IPS DF 6.9 (cell line): ENCODE data around the gene ARHGAP6.
"Not testable (repeated sequence)": the region's sequence is repeated elsewhere in the genome, so short reads cannot be mapped to it uniquely, and the experiment has no call there.

Experiments used
- DNase-seq: peaks from one replicate; pipeline ENCODE4 v3.0.0-alpha.2; 2013; ENCODE audit warnings: low read depth, low spot score
- H3K27ac ChIP-seq: one replicate; pipeline ENCODE4 v1.5.1; 2013; ENCODE audit warnings: low read length, control low read depth
- H3K27me3 ChIP-seq: 2 replicates; pipeline ENCODE4 v1.6.1; 2013; ENCODE audit warnings: mild to moderate bottlenecking, low read length; ENCODE audit not compliant: control insufficient read depth, insufficient read depth
- H3K36me3 ChIP-seq: 2 replicates; pipeline ENCODE4 v1.6.1; 2013; ENCODE audit warnings: low read length; ENCODE audit not compliant: control insufficient read depth, insufficient read depth
- H3K4me1 ChIP-seq: 2 replicates; pipeline ENCODE4 v1.6.1; 2013; ENCODE audit warnings: low read length; ENCODE audit not compliant: control insufficient read depth, insufficient read depth
- H3K4me3 ChIP-seq: 2 replicates; pipeline ENCODE4 v1.5.1; 2013; ENCODE audit warnings: mild to moderate bottlenecking, low read length
- H3K9me3 ChIP-seq: 2 replicates; pipeline ENCODE4 v1.6.1; 2013; ENCODE audit warnings: low read length, inconsistent platforms; ENCODE audit not compliant: control insufficient read depth, insufficient read depth
- WGBS: extraction: QIAGEN DNeasy Blood & Tissue Kit; methylation state at CpG from one replicate; pipeline ENCODE4 v1.1.7; 2013; ENCODE audit warnings: mixed read lengths, missing lambda C conversion rate; ENCODE audit not compliant: insufficient read length, insufficient coverage; 5-methylcytosine and 5-hydroxymethylcytosine counted together

Gene ARHGAP6

DNA sequence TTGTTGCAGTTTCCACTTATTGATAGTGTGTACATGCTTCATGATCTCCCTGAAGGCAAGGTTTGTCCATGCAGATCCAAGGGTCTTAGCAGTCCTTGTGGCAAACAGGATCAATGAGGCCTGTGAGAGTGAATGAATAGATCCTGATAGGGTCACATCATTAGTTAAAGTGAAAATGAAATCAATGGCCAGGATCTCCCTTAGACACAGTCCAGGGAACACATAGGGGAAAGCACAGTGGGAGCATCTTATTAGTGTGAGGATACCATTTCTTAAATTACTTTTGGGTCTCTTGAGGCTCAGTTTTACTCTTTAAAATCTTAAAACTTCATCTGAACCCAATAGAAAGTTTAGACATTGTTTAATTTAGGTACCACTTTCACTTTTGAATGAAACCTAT lies 59.3 kb downstream of the ARHGAP6 start:
- DNase-seq: no peak
- no peaks in the 10 kb centered on the region for H3K27me3 ChIP-seq
- H3K36me3 ChIP-seq: no peaks in the 10 kb centered on the region

DNA sequence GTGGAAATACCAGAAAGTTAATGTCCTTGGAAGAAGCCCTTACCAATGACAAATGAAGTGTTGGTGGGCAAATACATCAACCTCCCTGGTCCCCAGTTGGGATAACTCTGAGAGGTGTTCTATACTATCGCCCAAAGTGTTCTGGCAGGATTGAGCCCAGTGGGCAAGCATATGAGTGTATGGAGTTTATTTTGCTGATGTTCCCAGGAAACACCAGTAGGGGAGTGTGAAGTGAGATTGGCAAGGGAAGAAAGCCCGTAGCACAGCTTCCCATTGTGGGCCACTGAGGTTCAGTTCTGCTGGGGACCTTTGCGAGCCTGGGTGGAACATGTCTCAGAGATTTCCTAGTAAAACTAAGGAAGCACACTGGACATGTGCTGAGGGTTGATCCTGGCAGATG lies 65.1 kb downstream of the ARHGAP6 start:
- Histone ChIP-seq H3K27me3 (no peaks in the 10 kb centered on the region), H3K4me3 (no peak overlapping the region), H3K36me3 (no peaks in the 10 kb centered on the region), H3K27ac (no peak overlapping the region), H3K4me1 (no peaks in the 10 kb centered on the region), H3K9me3 (no peaks in the 10 kb centered on the region)
- no peak for DNase-seq
- no CpG with 5 or more reads among the region's 3 CpGs for WGBS

More for the DNA sequence above, 59.3 kb downstream of the ARHGAP6 start:
- no peak overlapping the region for H3K27ac ChIP-seq
- H3K4me1 ChIP-seq: no peaks in the 10 kb centered on the region
- no peaks in the 10 kb centered on the region for H3K9me3 ChIP-seq
- H3K4me3 ChIP-seq: no peak overlapping the region

DNA sequence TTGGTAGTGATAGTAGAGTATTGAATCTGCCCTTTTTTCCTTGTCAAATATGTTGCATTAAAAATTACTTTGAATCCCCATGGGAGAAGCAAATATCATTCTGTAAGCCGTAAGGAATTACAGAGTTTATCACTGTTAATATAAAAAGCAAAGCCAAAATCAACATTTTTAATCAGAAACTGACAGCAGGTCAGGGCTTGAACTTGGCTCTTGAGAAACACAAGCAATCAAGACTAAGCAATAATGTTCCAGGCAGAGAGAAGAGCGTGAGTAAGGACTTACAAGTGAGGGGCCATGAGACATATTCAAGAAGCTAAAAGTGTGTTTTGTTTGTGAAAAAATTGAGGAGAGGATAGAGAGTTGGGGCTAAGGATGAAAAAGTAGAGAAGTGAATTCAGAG lies 68.2 kb downstream of the ARHGAP6 start:
- no peak overlapping the region for H3K27ac ChIP-seq
- WGBS: no CpG with 5 or more reads among the region's 2 CpGs

DNA sequence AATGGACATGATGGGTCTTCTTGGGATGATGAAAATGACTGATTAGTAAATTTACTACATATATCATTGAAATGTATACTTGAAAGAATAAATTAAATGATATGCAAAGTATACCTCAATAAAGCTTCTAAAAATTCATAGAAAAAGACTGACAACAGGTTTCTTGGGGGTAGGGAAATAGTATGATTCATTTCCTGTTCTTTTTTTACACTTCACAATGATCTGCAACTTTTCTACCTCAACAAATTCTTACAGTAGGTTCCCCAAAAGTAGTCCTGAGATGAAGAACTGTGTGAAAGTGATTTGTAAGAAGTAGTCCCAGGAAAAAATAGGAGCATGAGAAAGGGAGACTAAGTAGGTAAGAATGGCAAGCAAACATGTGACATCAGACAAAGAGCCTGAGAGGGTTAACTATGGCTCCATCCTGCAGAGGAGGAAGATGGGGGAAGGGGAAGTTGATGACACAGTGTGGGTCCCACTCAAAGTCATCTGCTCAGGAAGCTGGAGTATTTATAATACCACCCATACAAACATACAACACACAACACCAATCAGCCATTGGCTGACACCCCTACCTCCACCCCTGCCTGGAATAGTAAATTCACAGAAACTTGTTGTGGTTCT lies 73.9 kb downstream of the ARHGAP6 start:
- no peak overlapping the region for H3K4me3 ChIP-seq
- DNase-seq: no peak
- no peaks in the 10 kb centered on the region for H3K4me1 ChIP-seq
- no peak overlapping the region for H3K27ac ChIP-seq
- no peaks in the 10 kb centered on the region for H3K27me3 ChIP-seq
- H3K36me3 ChIP-seq: no peaks in the 10 kb centered on the region
- no peaks in the 10 kb centered on the region for H3K9me3 ChIP-seq

More for the DNA sequence above, 68.2 kb downstream of the ARHGAP6 start:
- Histone ChIP-seq H3K27me3 (no peaks in the 10 kb centered on the region), H3K36me3 (no peaks in the 10 kb centered on the region), H3K4me1 (no peaks in the 10 kb centered on the region), H3K4me3 (no peak overlapping the region), H3K9me3 (no peaks in the 10 kb centered on the region)
- no peak for DNase-seq

DNA sequence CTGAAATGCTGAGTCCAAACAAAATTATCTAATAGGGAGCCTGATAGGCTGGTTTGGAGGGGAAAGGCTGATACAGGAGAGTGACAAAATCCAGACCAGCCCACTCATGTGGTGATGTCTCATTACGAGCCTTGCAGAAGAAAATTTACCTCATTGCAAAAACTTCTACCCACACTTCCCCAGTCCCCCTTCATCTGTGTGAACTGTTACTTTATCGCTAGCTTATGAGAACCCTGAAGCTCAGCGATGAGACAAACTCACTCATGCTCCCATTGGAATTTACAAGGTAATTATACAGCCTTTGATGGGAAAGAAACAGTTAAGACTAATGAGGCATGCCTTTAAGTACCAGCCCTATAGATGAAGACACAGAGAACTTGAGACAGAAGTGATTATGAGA lies 76.1 kb downstream of the ARHGAP6 start:
- H3K27ac ChIP-seq: no peak overlapping the region
- no peak overlapping the region for H3K4me3 ChIP-seq
- no peak for DNase-seq
- no peaks in the 10 kb centered on the region for H3K27me3 ChIP-seq
- WGBS: no CpG with 5 or more reads among the region's 3 CpGs
- H3K9me3 ChIP-seq: no peaks in the 10 kb centered on the region
- no peaks in the 10 kb centered on the region for H3K4me1 ChIP-seq
- no peaks in the 10 kb centered on the region for H3K36me3 ChIP-seq

DNA sequence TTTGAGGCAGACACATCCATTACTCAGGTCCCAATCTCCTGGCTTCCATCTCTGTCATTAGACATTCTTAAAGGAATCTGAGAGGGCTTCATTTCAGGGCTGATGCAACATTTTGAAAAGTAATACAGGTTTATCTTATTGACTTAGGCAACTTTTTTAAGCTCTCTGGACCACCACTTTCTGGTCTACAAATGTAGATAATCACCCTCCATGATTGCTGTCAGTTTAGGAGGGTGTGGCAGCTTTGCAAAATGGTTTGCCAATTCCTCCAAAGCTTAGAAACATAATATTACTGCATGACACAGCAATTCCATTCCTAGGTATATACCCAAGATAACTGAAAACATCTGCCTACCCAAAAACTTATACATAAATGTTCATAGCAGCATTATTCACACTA lies 77.6 kb downstream of the ARHGAP6 start:
- no peak overlapping the region for H3K4me3 ChIP-seq
- no peak for DNase-seq
- H3K27ac ChIP-seq: no peak overlapping the region
- H3K27me3 ChIP-seq: no peaks in the 10 kb centered on the region
- no peaks in the 10 kb centered on the region for H3K4me1 ChIP-seq
- no peaks in the 10 kb centered on the region for H3K36me3 ChIP-seq
- no peaks in the 10 kb centered on the region for H3K9me3 ChIP-seq

DNA sequence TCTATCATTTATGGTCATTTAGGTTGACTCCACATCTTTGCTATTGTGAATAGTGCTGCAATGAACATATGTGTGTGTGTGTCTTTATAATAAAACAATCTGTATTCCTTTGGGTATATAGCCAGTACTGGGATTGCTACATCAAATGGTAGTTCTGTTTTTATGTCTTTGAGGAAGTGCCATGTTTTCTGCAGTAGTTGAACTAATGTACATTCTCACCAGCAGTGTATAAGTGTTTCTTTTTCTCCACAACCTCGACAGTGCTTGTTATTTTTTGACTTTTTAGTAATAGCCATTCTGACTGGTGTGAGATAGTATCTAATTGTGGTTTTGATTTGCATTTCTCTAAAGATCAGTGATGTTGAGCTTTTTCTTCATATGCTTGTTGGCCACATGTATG lies 80.5 kb downstream of the ARHGAP6 start:
- no peaks in the 10 kb centered on the region for H3K9me3 ChIP-seq
- H3K27ac ChIP-seq: no peak overlapping the region
- no peak for DNase-seq
- H3K27me3 ChIP-seq: no peaks in the 10 kb centered on the region
- H3K4me3 ChIP-seq: no peak overlapping the region
- no peaks in the 10 kb centered on the region for H3K36me3 ChIP-seq
- H3K4me1 ChIP-seq: no peaks in the 10 kb centered on the region
- no CpG with 5 or more reads among the region's 1 CpG for WGBS

DNA sequence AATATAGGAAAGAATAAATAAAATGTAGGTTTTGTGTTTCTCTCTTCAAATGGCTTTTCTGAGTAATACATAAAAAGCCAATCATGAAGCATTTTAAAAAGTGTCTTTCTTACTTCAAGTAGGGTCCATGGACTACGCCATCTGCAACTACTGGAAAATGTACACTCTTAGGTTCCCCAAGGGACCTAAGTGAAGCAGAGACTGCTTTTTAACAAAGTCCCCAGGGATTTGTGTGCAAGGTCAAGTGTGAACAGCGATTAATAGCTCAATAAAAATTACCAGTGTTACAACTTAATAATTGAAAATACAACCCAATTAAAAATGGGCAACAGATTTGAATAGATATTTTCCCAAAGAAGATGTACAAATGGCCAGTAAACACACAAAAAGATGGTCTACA lies 84.9 kb downstream of the ARHGAP6 start:
- Histone ChIP-seq H3K4me3 (no peak overlapping the region), H3K36me3 (no peaks in the 10 kb centered on the region), H3K9me3 (no peaks in the 10 kb centered on the region), H3K27me3 (no peaks in the 10 kb centered on the region), H3K27ac (no peak overlapping the region), H3K4me1 (no peaks in the 10 kb centered on the region)
- no CpG with 5 or more reads among the region's 2 CpGs for WGBS
- DNase-seq: no peak

DNA sequence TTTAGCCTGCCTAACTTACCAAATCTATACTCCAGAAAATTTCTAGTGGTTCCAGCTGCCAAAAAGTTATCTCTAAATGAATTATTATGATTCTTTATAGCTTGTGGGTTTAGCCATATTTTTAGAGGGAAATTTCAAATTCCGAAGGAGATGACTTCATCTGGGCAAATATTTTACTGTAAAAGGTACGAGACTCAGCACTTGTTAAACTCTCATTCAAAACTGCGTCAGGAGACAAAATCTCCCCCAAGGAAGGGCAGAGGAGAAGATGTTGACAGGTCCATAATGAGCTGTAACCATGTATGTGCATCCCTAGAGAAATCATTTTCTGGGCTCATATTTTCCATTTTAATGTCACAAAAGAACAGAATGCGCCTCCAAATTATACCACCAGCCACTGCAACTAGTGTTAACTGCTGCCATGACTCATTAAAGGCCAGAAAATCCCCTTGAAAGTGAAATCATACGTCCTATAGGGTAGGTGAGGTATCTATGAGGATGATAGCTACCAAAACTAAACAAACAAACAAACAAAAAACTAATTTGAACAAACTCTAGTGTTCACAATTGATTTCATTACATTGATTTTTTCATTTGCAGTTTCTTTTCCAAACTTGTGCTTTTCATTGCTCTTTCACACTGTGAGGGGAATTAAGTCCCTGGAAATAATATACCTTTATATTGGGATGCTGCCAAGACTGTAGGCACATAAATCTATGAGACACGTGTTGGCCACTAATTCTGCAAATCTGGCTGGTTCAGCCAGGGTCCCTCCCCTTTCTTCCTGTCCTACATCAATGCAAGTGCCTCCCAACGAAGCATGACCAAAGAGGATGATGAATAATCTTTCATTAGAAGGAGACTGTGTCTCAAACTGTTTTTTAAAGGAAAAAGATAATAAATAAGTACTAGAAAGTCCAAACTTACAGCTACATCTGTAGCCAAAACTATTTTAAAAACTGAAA lies 85.8 kb downstream of the ARHGAP6 start:
- WGBS: no CpG with 5 or more reads among the region's 7 CpGs
- no peaks in the 10 kb centered on the region; the same call in 1 of the 2 replicates for H3K27me3 ChIP-seq
- H3K4me1 ChIP-seq: no peaks in the 10 kb centered on the region
- no peaks in the 10 kb centered on the region for H3K36me3 ChIP-seq
- no peak overlapping the region for H3K27ac ChIP-seq
- H3K4me3 ChIP-seq: no peak overlapping the region
- H3K9me3 ChIP-seq: no peaks in the 10 kb centered on the region
- DNase-seq: no peak

DNA sequence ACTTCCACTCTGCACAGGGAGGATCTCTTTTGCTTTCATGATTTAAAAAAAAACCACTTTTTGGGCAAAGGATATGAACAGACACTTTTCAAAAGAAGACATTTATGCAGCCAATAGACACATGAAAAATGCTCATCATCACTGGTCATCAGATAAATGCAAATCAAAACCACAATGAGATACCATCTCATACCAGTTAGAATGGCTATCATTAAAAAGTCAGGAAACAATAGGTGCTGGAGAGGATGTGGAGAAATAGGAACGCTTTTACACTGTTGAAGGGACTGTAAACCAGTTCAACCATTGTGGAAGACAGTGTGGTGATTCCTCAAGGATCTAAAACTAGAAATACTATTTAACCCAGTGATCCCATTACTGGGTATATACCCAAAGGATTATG lies 87.4 kb downstream of the ARHGAP6 start:
- not testable (repeated sequence) for DNase-seq, H3K27ac ChIP-seq, H3K9me3 ChIP-seq, H3K36me3 ChIP-seq, H3K4me1 ChIP-seq, H3K4me3 ChIP-seq, H3K27me3 ChIP-seq
- no CpG with 5 or more reads among the region's 1 CpG for WGBS

DNA sequence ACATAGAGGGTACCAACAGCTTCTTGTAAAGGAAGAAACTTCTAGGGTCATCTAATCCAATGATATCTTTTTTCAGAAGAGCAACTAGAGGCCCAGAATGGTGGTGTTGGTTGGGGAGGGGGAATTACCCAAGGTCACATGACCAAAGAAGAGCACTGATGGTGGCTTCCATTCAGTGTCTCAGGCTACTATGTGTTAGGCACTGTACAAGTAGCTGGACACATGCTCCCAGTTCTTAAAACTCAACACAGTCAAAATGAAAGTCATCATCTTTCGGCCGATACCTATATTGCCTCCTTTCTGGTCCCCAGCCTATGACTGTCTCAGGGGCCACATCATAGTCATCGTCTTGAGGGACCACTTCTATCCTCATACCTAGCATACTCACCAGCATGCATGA lies 88.1 kb downstream of the ARHGAP6 start:
- Histone ChIP-seq H3K9me3 (no peaks in the 10 kb centered on the region), H3K4me1 (no peaks in the 10 kb centered on the region), H3K36me3 (no peaks in the 10 kb centered on the region), H3K27ac (no peak overlapping the region), H3K4me3 (no peak overlapping the region), H3K27me3 (no peaks in the 10 kb centered on the region; the same call in 1 of the 2 replicates)
- WGBS: no CpG with 5 or more reads among the region's 3 CpGs
- no peak for DNase-seq
